ENCODE data around the gene MTA1.

Gene MTA1

GRCh38 chr14:105487449-105487985, 67.9 kb downstream of the MTA1 start:
- DNase-seq: no peak

GRCh38 chr14:105487986-105488777, 68.6 kb downstream of the MTA1 start:
- no peak for DNase-seq
- intact Hi-C loops (cut with DNase I): no loop called here

More at GRCh38 chr14:105487449-105487985, 67.9 kb downstream of the MTA1 start:
- intact Hi-C loops (cut with DNase I): no loop called here

GRCh38 chr14:105488781-105489541, 69.3 kb downstream of the MTA1 start:
- intact Hi-C loops (cut with DNase I): no loop called here
- DNase-seq: no peak

GRCh38 chr14:105489542-105490266, 70.1 kb downstream of the MTA1 start:
- intact Hi-C loops (cut with DNase I): loop anchor here (5.0 kb wide), 1 partner anchor 38 kb away; the partner anchor contains the start of gene TMEM121
- peak; percentile 71 to 97 (median 88) for DNase-seq

- intact Hi-C loops (cut with DNase I): loop anchor here (5.0 kb wide), 1 partner anchor 37 kb away; the partner anchor contains the start of gene TMEM121
- peak in 3 of 42 donors; percentile 46 to 62 (median 55) for DNase-seq
These were observed 70.6 kb downstream of the MTA1 start for GRCh38 chr14:105490267-105490571.

GRCh38 chr14:105490572-105491365, 71.1 kb downstream of the MTA1 start, which contains the start of gene TEDC1:
Gene TEDC1 (plus strand): TSS chr14:105491246. CDS start chr14:105491376, 130 bp downstream.
- DNase-seq: peak; percentile 98 to 100 (median 100)
- intact Hi-C loops (cut with DNase I): loop anchor here (5.0 kb wide), 1 partner anchor 37 kb away; the partner anchor contains the start of gene TMEM121

- DNase-seq: peak in 28 of 42 donors; percentile 46 to 81 (median 62)
- intact Hi-C loops (cut with DNase I): loop anchor here (5.0 kb wide), 1 partner anchor 36 kb away; the partner anchor contains the start of gene TMEM121
These were observed 71.8 kb downstream of the MTA1 start for GRCh38 chr14:105491366-105491973.

- peak in 4 of 42 donors; percentile 2 to 16 (median 4) for DNase-seq
- intact Hi-C loops (cut with DNase I): loop anchor here (5.0 kb wide), 1 partner anchor 35 kb away; the partner anchor contains the start of gene TMEM121
These were observed 72.7 kb downstream of the MTA1 start for GRCh38 chr14:105492031-105492970.

GRCh38 chr14:105492971-105493871, 73.6 kb downstream of the MTA1 start:
- intact Hi-C loops (cut with DNase I): loop anchor here (5.0 kb wide), 1 partner anchor 34 kb away; the partner anchor contains the start of gene TMEM121
- DNase-seq: peak in 4 of 42 donors; percentile 2 to 13 (median 4)

GRCh38 chr14:105493921-105494605, 74.4 kb downstream of the MTA1 start:
- intact Hi-C loops (cut with DNase I): loop anchor here (5.0 kb wide), 1 partner anchor 33 kb away; the partner anchor contains the start of gene TMEM121
- peak in 4 of 42 donors; percentile 1 to 14 (median 4) for DNase-seq

GRCh38 chr14:105494606-105494929, 74.9 kb downstream of the MTA1 start:
- peak in 3 of 42 donors; percentile 2 to 4 (median 2) for DNase-seq

GRCh38 chr14:105495101-105495989, 75.7 kb downstream of the MTA1 start:
- intact Hi-C loops (cut with DNase I): no loop called here
- peak in 6 of 42 donors; percentile 3 to 24 (median 7) for DNase-seq

More at GRCh38 chr14:105494606-105494929, 74.9 kb downstream of the MTA1 start:
- intact Hi-C loops (cut with DNase I): loop anchor here (5.0 kb wide), 1 partner anchor 33 kb away; the partner anchor contains the start of gene TMEM121

- DNase-seq: peak in 4 of 42 donors; percentile 0 to 15 (median 2)
- intact Hi-C loops (cut with DNase I): no loop called here
These were observed 76.6 kb downstream of the MTA1 start for GRCh38 chr14:105495990-105496830.
